SW480 (cell line): ENCODE measurements around the gene KCMF1.

ENCODE experiments used
- DNase-seq: peaks from one replicate; pipeline ENCODE4 v3.0.0-alpha.2; 2016; ENCODE audit warnings: low spot score

The KCMF1 gene

DNA sequence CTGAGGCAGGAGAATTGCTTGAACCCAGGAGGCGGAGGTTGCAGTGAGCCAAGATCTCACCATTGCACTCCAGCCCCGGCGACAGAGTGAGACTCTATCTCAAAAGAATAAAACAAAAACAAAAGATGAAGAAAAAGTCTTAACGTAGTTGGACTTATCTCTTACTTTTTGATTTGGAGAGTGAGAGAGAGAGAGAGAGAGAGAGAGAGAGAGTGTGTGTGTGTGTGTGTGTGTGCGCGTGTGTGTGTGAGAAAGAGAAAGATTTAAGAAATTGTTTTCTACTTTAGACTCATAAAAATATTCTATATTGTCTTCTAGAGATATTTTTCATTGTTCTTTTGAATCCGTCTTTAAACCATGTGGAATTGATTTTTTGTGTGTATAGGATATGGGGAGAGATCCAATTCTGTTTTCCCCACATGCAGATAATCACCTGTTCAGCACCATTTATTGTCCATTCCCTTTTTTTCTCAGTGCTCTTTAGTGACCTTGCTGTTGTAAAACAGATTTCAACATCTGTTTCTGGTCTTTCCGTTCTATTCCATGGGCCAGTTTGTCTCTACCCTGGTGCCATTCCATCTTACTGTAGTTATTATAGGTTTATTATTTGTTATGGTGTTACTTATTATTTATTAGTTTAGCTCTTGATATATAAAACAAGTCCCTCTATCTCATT lies 53.5 kb downstream of the KCMF1 start:
- no peak for DNase-seq

DNA sequence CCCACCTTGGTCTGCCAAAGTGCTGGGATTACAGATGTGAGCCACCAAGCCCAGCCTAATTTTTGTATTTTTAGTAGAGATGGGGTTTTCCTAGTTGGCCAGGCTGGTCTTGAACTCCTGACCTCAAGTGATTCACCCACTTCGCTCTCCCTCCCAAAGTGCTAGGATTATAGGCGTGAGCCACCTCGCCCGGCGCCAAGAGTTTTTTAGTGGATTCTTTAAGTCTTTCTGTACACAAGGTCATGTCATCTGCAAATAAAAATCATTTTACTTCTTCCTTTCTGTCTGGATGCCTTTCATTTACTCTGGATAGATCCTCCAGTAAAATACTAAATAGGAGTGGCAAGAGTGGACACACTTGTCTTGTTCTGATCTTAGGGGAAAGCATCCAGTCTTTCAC lies 61.7 kb downstream of the KCMF1 start:
- no peak for DNase-seq

DNA sequence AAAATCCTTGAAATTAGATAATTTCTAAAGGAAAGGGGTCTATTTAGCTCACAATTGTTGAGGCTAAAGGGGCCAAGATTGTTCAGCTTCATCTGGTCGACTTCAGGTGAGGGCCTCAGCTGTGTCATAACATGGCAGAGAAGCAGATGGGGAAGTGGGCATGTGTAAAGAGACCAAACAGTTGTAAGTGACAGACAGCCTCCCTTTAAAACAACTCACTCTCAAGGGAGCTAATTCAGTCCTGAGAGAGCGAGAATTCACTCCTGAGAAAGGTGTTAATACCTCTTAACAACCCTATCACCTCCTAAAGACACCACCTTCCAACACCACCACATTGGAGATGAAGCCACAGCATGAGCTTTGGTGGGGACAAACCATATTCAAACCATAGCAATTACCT lies 62.4 kb downstream of the KCMF1 start:
- DNase-seq = no peak

DNA sequence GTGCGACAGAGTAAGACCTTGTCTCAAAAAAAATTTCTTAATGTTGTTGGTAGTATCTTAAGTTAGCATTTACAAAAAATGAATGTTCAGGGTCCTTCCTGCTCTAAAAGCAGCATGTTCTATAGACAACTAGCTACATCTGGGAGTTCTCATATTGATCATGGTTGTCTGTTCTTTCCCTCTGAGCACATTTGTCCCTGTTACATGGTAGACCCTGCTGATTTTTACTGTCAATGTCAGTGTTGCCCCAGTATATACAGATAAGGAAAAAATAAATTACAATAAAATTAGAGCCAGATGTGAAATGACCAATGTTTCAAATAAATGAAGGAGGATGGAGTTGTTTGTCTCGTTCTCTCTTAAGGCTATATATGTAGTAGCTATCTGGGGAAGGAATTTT lies 63.2 kb downstream of the KCMF1 start:
- DNase-seq = no peak

DNA sequence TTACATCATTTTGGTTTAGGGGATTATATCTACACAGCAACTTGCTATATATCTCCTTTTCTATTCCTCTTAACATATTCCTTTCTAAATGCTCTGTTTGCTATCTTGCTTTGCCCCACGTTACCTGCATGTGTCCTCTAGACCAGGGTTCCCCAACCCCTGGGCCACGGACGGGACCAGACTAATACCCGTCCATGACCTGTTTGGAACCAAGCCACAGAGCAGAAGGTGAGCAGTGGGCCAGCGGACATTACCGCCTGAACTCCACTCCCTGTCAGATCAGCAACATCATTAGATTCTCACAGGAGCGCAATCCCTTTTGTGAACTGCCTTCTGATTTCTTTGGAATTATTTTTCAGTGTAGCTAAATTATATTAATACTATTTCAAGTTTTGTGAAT lies 66.7 kb downstream of the KCMF1 start:
- no peak for DNase-seq

DNA sequence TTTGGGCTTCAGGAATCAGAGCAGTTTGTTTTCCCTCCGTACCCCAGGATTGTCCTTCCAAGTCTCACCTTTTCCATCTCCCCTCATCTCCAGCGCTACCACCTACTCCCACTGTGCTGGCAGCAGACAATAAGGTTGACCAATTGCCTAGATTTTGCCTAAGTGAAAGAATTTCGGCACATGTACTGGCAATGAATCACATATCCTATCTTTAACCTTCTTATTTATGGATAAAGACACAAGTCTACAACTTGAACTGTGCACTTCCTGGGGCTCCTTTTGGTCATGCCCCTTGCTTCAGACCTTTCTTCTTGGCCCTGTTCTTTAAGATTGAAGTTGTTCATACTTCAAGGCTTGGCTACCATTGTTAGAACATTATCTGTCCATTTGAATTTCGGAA lies 71.4 kb downstream of the KCMF1 start:
- no peak for DNase-seq

DNA sequence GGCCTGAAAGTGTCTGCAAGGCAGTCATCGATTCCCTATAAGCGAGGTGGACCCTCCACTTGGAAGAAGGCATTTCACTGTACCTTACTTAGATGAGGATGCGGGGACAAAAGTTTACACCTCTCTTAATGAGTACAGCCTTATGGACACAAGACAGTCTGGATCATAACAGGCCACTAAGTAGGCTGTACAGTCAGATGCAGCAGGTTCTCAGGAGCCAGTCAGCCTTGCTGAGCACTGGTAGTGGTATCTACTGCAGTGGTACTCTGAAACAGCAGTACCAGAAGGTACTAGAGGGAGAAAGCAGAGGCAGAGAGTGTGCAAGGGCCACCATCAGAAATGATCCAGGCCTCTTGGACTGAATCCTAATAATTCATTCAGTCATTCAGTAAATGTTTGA lies 77.6 kb downstream of the KCMF1 start:
- no peak for DNase-seq

DNA sequence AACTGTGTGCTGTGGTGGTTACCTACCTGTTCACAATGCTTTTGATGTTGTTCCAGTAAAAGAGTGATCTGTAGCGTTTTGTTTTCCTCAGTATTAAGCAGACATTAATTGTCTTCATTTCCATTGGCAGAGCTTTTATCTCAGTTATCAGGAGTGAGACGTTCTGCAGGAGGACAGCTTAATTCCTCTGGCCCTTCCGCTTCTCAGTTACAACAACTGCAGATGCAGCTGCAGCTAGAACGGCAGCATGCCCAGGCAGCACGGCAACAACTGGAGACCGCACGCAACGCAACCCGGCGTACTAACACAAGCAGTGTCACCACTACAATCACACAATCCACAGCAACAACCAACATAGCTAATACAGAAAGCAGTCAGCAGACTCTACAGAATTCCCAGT lies 78.3 kb downstream of the KCMF1 start:
- DNase-seq = no peak

DNA sequence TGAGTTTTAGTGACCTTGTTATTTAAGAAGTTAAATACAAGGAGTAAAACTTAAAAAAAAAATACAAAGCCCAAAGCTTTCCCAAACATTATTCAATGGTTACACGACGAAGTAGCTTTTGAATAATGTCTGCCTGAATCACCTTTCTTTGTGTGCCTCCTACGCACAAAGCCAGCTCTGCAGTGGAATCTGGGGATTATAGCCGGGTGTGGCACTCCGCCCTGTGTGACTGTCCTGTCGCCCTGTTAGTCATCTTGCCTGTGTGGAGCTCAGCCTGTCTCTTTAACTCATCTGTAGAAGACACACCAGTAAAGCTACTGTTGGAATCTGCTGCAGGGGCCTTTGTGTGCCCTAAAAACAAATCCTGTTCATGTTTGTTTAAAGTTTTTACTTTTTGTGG lies 82.8 kb downstream of the KCMF1 start:
- DNase-seq = peak; percentile 99

DNA sequence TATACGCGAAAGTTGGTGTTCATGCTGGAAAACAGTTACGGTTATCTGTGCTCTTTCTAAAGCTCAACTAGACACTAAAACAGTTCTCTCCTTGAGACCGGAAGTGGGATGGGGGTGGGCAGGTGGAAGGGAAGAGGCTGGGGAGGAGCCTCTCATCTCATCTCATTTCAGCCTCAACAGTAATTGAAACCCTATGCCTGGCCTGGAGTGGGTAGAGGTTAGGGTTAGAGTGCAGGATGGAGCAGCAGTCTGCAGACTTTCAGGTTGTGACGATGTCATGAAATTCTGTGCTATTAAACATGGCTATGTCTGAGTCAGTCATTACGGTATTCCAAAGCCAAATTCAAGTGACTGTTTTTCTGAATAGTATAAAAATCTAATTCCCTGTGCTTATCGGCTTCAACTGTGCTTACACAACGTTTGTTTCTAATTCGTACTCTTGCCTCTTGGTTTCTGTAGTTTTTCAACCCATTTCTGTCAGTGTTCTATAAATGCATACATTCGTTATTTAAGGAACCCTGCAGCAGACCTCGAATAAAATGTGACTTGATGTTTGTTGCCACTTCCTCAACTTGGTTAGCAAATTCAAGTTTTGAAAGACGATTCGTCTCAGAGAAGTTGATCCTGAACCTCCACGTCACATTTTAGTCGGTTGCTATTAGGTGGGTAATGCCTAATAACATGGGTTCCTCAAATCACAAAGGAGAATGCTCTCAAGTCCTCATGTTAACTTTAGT lies 86.4 kb downstream of the KCMF1 start:
- DNase-seq = no peak

DNA sequence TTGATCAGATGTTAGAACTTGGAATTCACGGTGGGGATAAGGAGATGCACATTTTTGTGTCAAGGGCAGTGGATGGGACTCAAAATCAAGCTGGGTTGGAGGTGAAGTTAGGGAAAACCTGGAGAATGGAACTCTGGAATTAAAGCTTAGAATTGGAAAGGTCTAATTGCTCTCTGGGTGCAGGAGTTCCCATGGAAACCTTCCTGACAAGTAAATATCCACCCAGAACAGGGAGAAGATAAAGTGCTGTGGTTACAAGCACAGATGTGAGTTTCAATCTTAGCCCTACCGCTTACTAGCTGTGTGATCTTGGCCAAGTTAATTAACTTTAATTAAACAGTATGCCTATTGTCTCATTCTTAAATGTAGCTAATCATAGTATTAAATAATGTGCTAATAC lies 90.9 kb downstream of the KCMF1 start:
- DNase-seq = no peak

DNA sequence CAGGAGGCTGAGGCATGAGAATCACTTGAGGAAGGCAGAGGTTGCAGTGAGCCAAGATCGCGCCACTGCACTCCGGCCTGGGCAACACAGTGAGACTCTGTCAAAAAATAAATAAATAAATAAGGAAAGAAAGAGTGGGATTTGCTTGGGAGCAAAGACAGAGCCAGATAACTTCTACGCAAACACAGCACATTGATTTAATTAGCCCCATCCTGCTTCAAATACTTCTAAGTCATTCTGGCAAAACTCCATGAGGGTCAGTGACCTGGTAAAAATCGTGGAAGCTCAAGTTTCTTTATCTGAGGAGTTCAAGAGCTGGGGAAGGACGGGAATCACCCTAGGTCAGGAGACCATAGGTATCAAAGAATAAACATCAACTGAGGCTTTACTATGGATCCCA lies 91.6 kb downstream of the KCMF1 start:
- DNase-seq = no peak

DNA sequence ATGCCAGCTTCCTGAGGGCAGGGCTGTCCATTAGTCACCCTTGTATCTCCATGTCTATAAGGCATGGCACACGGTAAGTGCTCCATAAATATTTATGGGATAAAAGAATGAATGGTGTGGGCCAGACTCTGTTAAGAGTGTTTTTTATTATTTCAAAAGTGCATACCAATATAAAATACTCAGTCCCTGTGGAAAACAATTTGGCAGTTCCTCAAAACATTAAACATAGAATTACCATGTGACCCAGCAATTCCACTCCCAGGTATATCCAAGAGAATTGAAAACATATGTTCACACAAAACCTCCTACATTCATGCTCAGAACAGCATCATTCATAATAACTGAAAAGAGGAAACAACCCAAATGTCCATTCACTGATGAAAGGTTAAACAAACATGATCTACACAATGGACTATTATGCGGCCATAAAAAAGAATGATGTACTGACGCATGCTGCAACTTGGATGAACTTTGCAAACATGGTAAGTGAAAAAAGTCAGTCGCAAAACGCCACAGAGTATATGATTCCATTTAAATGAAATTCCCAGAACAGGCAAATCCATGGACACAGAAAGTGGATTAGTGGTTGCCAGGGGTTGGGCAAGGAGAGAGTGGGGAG lies 93.1 kb downstream of the KCMF1 start:
- DNase-seq = no peak

DNA sequence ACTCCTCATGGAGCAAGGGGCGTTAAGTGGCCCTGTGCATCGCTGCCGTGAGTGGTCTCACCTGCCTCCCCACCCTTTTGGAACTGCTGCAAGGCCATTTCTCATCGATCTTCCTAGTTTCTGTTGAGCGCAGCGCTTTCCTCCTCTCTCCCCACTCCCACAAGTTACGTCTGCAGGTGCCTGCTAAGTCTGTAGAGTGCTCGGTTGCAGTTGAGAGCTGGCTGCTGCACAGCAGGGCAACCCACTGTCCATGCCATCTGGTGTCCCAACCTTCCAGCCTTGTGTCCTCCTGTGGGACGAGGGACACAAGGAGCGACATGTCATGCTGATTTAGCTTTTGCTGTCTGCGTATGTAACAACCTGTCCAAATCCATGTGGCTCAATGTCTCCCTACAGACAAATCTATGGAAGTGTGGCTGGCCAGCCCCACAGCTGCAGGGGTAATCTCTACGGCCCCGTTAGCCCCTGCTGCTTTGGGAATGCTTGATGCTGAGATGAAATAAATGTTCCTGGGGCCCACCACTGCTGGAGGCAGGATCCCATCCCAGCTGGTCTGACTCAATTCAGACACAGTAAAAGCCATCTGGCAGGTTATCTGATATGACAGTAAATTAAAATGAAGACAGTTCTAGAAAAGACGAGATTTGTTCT lies 94.1 kb downstream of the KCMF1 start:
- DNase-seq = no peak

DNA sequence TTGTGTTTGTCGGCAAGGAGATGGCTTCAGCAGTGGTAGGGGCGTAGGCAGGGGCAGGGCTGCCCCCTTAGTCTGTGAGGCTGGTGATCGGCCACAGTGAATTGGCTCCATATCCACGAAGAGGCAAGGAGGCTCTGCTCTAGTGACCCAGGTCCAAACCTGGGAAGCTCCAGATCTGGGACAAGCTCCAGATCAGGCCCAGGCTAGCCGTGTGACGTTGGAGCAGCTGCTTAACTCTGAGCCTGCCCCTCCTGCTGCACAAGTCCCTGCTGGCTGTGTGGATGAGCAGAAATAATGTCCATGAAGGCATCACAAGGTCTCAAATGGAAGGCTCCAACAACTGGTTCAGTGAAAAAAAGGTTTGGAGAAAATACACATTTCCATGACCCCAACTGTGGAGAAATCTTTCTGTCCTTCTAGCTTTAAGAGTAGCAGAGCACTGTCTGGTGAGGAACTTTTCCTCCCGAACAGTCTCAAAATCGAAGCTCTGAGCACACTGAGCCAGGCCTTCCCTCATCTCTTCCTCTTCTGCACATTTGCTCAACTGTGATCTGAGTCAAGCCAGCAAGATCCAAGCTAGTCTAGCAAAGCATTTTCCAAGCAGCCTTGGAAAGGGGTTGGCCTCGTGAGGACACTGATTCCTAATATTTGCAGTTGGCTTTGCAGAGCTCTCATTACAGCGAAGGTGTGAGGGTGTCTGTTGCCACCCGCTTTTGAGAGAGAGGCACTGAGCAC lies 95.2 kb downstream of the KCMF1 start:
- DNase-seq = no peak

DNA sequence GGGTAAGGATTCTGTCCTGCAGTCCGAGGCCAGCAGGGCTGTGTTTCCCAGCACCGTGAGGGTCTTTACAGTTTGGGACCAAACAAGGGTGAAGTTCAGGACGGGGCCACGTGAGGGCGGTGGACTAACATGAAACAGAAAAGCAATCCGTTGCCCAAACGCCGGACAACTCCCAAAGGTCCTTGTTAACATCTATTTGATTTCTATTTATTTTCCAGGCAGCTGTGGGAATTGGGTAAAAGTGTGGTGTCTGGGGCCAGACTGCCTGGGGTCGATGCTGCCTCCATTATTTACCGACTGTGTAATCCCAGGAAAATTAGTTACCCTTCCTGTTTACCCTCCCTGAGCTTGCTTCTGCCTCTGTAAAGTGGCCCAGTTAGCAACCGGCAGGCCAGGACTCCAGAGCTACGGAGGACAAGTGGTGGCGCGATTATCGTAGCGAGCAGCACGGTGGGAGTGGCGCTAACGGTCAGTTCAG lies 96.0 kb downstream of the KCMF1 start:
- DNase-seq = peak; percentile 81

DNA sequence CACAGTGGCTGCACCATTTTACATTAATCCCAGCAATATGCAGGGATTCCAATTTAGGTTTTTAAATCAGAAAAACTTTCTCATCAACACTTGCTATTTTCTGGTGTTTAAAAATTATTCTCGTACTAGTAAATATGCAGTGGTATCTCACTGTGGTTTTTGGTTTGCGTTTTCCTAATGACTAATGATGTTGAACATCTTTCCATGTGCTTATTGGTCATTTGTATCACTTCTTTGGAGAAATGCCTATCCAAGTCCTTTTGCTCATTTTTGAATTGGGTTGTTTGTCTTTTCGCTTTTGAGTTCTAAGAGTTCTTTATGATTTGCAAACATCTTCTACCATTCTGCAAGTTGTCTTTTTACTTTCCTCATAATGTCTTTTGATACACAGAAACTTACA lies 100.1 kb downstream of the KCMF1 start:
- DNase-seq = no peak

DNA sequence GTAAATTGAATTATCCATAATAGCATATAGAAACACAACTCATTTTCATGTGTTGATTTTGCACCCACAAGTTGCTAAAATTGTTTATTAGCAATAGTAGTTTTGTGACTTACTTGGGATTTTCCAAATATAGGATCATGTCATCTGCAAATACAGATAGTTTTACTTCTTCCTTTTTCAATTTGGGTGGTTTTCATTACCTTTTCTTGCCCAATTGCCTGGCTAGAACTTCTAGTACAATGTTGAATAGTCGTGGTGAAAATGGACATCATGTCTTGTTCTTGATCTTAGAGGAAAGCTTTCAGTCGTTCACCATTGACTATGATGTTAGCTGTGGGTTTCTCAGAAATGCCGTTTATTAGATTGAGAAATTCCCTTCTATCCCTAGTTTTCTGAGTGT lies 102.1 kb downstream of the KCMF1 start:
- no peak for DNase-seq

DNA sequence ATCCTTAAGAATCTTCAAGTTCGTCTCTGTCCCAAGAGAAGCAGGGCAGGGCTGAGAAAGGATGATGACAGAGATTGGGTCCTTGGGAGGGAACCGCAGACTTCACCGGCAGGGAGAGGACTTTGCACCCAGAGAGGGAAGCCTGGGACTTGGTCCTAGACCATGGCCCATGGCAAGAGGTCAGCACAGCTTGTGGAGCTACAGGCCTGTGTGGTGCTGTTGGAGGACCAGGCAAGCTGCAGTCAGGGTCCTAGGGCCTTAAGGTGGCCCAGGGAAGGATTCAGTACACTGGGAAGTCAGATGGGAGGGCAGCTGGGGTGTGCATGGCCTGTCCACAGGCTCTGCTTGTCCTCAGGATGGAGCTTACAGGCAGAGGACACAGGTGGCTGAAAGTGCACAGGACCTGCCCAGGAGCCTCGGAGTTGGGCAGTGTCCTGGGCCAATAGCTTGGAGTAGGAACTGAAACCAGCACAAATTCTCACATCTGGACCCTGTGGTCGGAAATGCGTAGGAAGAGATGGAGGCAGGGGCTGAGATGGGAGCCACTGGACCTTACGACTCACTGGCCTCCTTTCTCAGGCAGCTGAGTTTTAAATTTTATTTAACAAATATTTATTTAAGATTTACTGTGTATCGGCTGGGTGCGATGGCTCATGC lies 105.8 kb downstream of the KCMF1 start:
- DNase-seq = no peak

DNA sequence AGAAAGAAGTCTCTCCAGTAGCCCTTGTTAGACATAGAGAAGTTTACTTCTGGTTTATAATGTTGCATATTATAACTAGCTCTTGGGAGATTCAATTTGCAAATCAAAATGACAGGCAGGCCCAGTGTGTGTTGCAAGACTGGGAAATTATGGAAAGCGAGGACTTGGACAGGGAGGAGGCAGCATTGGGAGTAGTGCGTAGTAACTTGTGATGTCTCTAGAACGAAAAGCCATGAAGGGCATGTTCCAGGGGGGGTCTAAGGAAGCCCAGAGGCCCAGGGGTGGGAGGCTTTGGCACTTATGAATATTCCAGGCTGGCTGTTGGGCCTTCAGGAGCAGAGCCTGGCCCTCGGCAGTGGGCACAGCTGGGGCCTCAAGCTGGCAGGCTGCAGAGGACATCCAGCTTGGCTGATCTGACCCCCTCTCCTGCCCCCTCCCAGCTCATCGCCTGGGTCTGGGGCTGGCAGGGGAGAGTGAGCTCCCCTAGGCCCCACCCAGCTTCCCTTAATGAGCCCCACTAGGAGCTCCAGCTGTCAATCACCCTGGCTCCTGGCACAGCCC lies 107.0 kb downstream of the KCMF1 start:
- no peak for DNase-seq

DNA sequence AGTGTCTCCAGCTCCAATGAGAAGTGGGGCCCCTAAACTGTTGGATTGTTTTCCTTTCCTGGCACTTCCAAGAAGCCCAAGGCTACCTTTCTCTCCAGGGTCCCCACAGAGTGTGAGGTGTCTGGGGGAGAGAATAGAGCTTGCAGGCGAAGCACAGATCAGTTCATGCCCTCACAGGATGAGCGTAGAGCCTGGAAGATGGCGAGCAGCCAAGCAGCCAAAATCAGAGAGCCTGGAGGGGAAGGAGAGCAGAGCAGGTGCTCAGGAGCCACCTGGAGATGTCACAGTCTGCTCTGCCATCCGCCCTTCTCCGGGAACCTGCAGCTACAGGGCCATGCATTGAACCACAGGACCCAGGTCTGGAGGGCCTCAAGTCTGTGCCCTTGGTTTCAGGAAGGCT lies 107.6 kb downstream of the KCMF1 start:
- no peak for DNase-seq
